CD4-positive, alpha-beta T cell (primary cell): ENCODE results near the gene PACSIN1. TPM values are rescaled to one million over a fixed set of nuclear protein-coding genes. Genes with fewer than 3 reads are reported as not detected.

Experiments
- ATAC-seq: fragments of 200-7000 bp; cut with Tn5 transposase; one replicate; pipeline ENCODE4 v1.10.0; 2022; ENCODE audit warnings: mild to moderate bottlenecking; ENCODE audit not compliant: poor library complexity
- CTCF ChIA-PET: fragments of 350-600 bp; sonication (Branson Sonifier 250); formaldehyde crosslinking; loops from one replicate; lab custom pipeline; 2021; ENCODE audit warnings: antibody characterized with exemption, inconsistent platforms; lab: Charles Lee
- POLR2A ChIA-PET: fragments of 350-600 bp; sonication (Branson Sonifier 250); formaldehyde crosslinking; loops from one replicate; lab custom pipeline; 2021; ENCODE audit warnings: antibody characterized with exemption, inconsistent platforms; lab: Charles Lee
- DNase-seq, 14 experiments: peaks; one replicate each; pipeline ENCODE4 v3.0.0-alpha.2; 2013 to 2020; ENCODE audit warnings: mixed read lengths in 2 of 14
- H3K27ac ChIP-seq, 2 donors: one replicate each; pipeline versions ENCODE4 v1.5.1 to v1.7.0; 2013; ENCODE audit warnings: low read length in 2 of 2, low read depth in 1 of 2, mild to moderate bottlenecking in 1 of 2
- H3K27me3 ChIP-seq, 2 experiments: 1 replicate in 1 of 2; 2 replicates in 1 of 2; pipeline versions ENCODE4 v1.6.1 to v1.7.0; 2013; ENCODE audit warnings: low read length in 2 of 2, control low read depth in 1 of 2, mild to moderate bottlenecking in 1 of 2, moderate library complexity in 1 of 2; ENCODE audit not compliant: insufficient read depth in 2 of 2, control insufficient read depth in 1 of 2
- H3K36me3 ChIP-seq: one replicate; pipeline ENCODE4 v1.6.1; 2013; ENCODE audit warnings: low read length, control low read depth; ENCODE audit not compliant: insufficient read depth
- H3K4me1 ChIP-seq: one replicate; pipeline ENCODE4 v1.6.1; 2013; ENCODE audit warnings: low read length, control low read depth; ENCODE audit not compliant: insufficient read depth
- H3K4me3 ChIP-seq: one replicate; pipeline ENCODE4 v1.5.1; 2013; ENCODE audit warnings: mild to moderate bottlenecking, low read length, moderate library complexity
- H3K9me3 ChIP-seq, 2 experiments: 1 replicate in 1 of 2; 2 replicates in 1 of 2; pipeline versions ENCODE4 v1.6.1 to v1.7.0; 2013; ENCODE audit warnings: low read length in 2 of 2, mild to moderate bottlenecking in 2 of 2, control low read depth in 1 of 2, moderate library complexity in 1 of 2; ENCODE audit not compliant: control insufficient read depth in 1 of 2, insufficient read depth in 1 of 2
- H3K27ac Mint-ChIP-seq: one replicate; pipeline ENCODE4 v1.8.0; 2020; ENCODE audit warnings: mixed read lengths
- H3K27me3 Mint-ChIP-seq: one replicate; pipeline ENCODE4 v1.8.0; 2021; ENCODE audit warnings: mixed read lengths
- H3K36me3 Mint-ChIP-seq: one replicate; pipeline ENCODE4 v1.8.0; 2021; ENCODE audit warnings: low read depth, mixed read lengths
- H3K4me1 Mint-ChIP-seq: one replicate; pipeline ENCODE4 v1.8.0; 2021; ENCODE audit warnings: low read depth, mixed read lengths
- H3K4me3 Mint-ChIP-seq: one replicate; pipeline ENCODE4 v1.8.0; 2020; ENCODE audit warnings: mild to moderate bottlenecking, mixed read lengths
- H3K9me3 Mint-ChIP-seq: one replicate; pipeline ENCODE4 v1.8.0; 2020; ENCODE audit warnings: mixed read lengths
- CTCF ChIP-seq: fragments of 200-600 bp; IDR thresholded peaks from one replicate; pipeline ENCODE4 v1.8.0; 2022; ENCODE audit warnings: antibody characterized with exemption, mild to moderate bottlenecking
- intact Hi-C, 2 experiments: fragments of 100-400 bp; cut with DNase I in 1 of 2; cut with micrococcal nuclease in 1 of 2; formaldehyde crosslinking; loops; one replicate each; pipeline versions ENCODE4 v1.15.1 to v1.9.0; 2023 to 2025; cut with DNase I, micrococcal nuclease
- total RNA-seq, 174 experiments: library from RNA in 2 of 174; stranded (reverse) in 2 of 174; gene quantifications; one replicate each; pipeline ENCODE4 v1.2.3 and lab custom pipeline; 2021 to 2026

Gene PACSIN1
- total RNA-seq, 2 experiments from 2014 or later, result 1.3 to 1.4 TPM

DNA sequence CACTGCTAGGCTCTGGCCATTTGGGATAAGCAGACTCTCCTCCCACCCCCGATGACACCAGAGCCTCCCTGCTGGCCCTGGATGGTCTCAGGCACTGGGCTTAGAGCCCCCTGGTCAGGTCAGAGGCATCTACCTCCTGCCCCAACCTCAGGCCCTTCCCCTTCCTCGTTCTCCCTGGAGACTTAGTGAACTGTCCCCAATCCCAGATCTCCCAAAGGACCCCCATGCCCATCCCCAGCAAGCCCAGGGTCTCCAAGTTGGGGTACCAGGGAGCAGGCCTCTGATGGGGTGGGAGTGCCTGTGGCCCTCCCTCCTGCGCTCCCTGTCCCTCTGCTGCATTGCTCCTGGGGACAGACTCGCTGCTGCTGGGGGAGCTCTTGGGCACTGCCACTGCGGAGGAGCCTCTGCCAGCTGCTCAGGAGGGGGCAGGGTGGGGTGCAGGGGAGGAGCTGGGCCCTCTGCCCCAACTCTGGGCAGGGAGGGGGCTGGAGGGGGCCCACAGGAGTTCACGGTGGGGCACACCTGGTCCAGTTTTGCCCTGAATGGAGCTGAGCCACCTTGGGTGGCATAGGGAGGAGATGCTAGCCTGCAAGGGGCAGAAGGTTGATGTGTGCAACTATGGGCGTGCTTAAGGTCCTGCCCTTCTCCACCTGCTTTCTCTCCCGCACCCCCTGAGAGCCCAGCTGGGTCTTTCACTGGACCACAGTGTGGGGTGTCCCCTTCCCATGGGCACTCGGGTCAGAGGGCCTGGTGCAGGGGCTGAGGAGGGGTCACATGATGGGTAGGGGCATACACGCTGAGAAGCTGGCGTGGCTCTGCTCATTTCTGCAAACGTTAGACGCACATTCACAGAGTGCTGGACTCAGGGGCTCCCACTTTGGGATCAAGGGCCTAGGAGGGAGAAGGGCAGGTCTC is 49.9 kb downstream of the PACSIN1 start:
- H3K4me3 ChIP-seq, result no peak overlapping the region
- no peak overlapping the region for H3K4me3 Mint-ChIP-seq
- H3K27me3 Mint-ChIP-seq, result peaks cover 6% of the 10 kb centered on the region
- CTCF ChIA-PET, result no interaction called here
- POLR2A ChIA-PET, result no interaction called here
- H3K4me1 ChIP-seq, result no peaks in the 10 kb centered on the region
- H3K4me1 Mint-ChIP-seq, result no peaks in the 10 kb centered on the region
- ATAC-seq, result no peak
- DNase-seq, result peak in 1 of 14 experiments; percentile 6
- H3K27me3 ChIP-seq, result peaks cover 0 to 2% of the 10 kb centered on the region in 2 experiments
- H3K9me3 Mint-ChIP-seq, result no peaks in the 10 kb centered on the region
- no peaks in the 10 kb centered on the region for H3K36me3 Mint-ChIP-seq
- TF ChIP-seq CTCF, result no peak
- H3K27ac Mint-ChIP-seq, result no peak overlapping the region
- H3K9me3 ChIP-seq, result no peaks in the 10 kb centered on the region
- H3K36me3 ChIP-seq, result no peaks in the 10 kb centered on the region
- H3K27ac ChIP-seq, result no peak overlapping the region
- intact Hi-C loops, result no loop called here

- Histone ChIP-seq H3K4me3 (no peak overlapping the region), H3K4me1 (no peaks in the 10 kb centered on the region), H3K9me3 (no peaks in the 10 kb centered on the region), H3K36me3 (no peaks in the 10 kb centered on the region), H3K27ac (no peak overlapping the region), H3K27me3 (peaks cover 0 to 2% of the 10 kb centered on the region in 2 experiments)
- POLR2A ChIA-PET, result no interaction called here
- Mint-ChIP-seq H3K27me3 (peaks cover 6% of the 10 kb centered on the region), H3K27ac (no peak overlapping the region), H3K36me3 (no peaks in the 10 kb centered on the region), H3K4me3 (no peak overlapping the region), H3K9me3 (no peaks in the 10 kb centered on the region), H3K4me1 (no peaks in the 10 kb centered on the region)
- ATAC-seq (no peak), DNase-seq (peak in 1 of 14 experiments; percentile 11)
- TF ChIP-seq CTCF, result no peak
- CTCF ChIA-PET, result no interaction called here
- intact Hi-C loops, result no loop called here
Measured at GRCh38 chr6:34516391-34517324, 50.8 kb downstream of the PACSIN1 start.

DNA sequence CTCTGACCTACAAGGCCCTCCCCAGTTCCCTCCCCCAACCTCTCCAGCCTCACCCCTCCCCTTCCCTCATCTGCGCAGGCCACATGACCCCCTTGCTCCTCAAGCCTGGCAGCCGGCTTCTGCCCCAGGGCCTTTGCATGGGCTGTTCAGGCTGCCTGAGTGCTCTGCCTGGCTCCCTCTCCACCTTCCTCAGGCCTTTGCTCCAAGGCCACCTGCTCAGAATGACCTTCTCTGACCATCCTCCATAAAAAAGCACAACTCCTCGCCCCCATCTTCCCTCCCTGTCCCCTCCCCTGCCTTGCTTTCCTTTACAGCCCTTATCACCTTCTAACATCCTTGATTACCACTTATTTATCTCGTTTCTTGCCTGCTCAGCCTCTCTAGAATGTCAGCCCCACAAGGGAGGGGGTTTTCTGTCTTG is 51.6 kb downstream of the PACSIN1 start:
- POLR2A ChIA-PET, result no interaction called here
- no peak for DNase-seq

More for the DNA sequence above, 51.6 kb downstream of the PACSIN1 start:
- H3K36me3 ChIP-seq, result no peaks in the 10 kb centered on the region
- ATAC-seq, result no peak
- CTCF ChIA-PET, result no interaction called here
- no peak overlapping the region for H3K27ac ChIP-seq
- TF ChIP-seq CTCF, result no peak
- no peak overlapping the region for H3K4me3 Mint-ChIP-seq
- H3K4me1 Mint-ChIP-seq, result no peaks in the 10 kb centered on the region
- no peak overlapping the region for H3K4me3 ChIP-seq
- peaks cover 6% of the 10 kb centered on the region for H3K27me3 Mint-ChIP-seq
- H3K36me3 Mint-ChIP-seq, result no peaks in the 10 kb centered on the region
- no peak overlapping the region for H3K27ac Mint-ChIP-seq
- intact Hi-C loops, result no loop called here
- peaks cover 0 to 2% of the 10 kb centered on the region in 2 experiments for H3K27me3 ChIP-seq
- no peaks in the 10 kb centered on the region for H3K9me3 ChIP-seq
- no peaks in the 10 kb centered on the region for H3K9me3 Mint-ChIP-seq
- no peaks in the 10 kb centered on the region for H3K4me1 ChIP-seq
